ENCODE data around the gene CYB5D1.
A peak's percentile ranks its signal among the peaks of the same experiment; 100 is the strongest.

Gene CYB5D1

GRCh38 chr17:7845359-7846062, 12.3 kb upstream of the CYB5D1 start:
- no peak for DNase-seq

- DNase-seq = no peak
These were observed 11.6 kb upstream of the CYB5D1 start for GRCh38 chr17:7846063-7846735.

- DNase-seq = no peak
These were observed 10.8 kb upstream of the CYB5D1 start for GRCh38 chr17:7846765-7847661.

GRCh38 chr17:7848131-7848579, 9.6 kb upstream of the CYB5D1 start:
- no peak for DNase-seq

GRCh38 chr17:7848739-7849129, 9.1 kb upstream of the CYB5D1 start:
- no peak for DNase-seq

GRCh38 chr17:7849130-7849750, 8.6 kb upstream of the CYB5D1 start:
- no peak for DNase-seq

- DNase-seq = no peak
These were observed 7.9 kb upstream of the CYB5D1 start for GRCh38 chr17:7849751-7850504.

GRCh38 chr17:7850701-7851437, 6.9 kb upstream of the CYB5D1 start:
- DNase-seq = no peak

- DNase-seq = peak; percentile 93
These were observed 6.2 kb upstream of the CYB5D1 start for GRCh38 chr17:7851438-7852261.

- no peak for DNase-seq
These were observed 5.5 kb upstream of the CYB5D1 start for GRCh38 chr17:7852262-7852670.

GRCh38 chr17:7852919-7853690, 4.7 kb upstream of the CYB5D1 start:
- DNase-seq = no peak

- no peak for DNase-seq
These were observed 4.1 kb upstream of the CYB5D1 start for GRCh38 chr17:7853691-7854038.

GRCh38 chr17:7854078-7854777, 3.6 kb upstream of the CYB5D1 start:
- no peak for DNase-seq

GRCh38 chr17:7854851-7855659, 2.7 kb upstream of the CYB5D1 start, which contains the start of gene TMEM88:
TSS of gene TMEM88 (plus strand) at chr17:7855066. CDS start at chr17:7855075, 9 bp downstream.
- no peak for DNase-seq

GRCh38 chr17:7855660-7856010, 2.2 kb upstream of the CYB5D1 start:
- no peak for DNase-seq

- DNase-seq = peak; percentile 38
These were observed 1.6 kb upstream of the CYB5D1 start for GRCh38 chr17:7856011-7856810.
